Loucy (cell line): ENCODE data around the gene CAMK1D.

Experiments
- EZH2phosphoT487 ChIP-seq: fragments of 200-600 bp; IDR thresholded peaks from 2 replicates; pipeline ENCODE4 v1.6.1; 2018; ENCODE audit warnings: antibody characterized with exemption, mild to moderate bottlenecking, moderate library complexity, borderline replicate concordance
- TF ChIP-seq, protein P1 (sequence below): fragments of 200-600 bp; sonication (generic); conservative IDR thresholded peaks from 2 replicates; pipeline ENCODE4 v1.5.1; 2014; ENCODE audit warnings: mild to moderate bottlenecking, antibody characterized with exemption, low read length

DNA sequence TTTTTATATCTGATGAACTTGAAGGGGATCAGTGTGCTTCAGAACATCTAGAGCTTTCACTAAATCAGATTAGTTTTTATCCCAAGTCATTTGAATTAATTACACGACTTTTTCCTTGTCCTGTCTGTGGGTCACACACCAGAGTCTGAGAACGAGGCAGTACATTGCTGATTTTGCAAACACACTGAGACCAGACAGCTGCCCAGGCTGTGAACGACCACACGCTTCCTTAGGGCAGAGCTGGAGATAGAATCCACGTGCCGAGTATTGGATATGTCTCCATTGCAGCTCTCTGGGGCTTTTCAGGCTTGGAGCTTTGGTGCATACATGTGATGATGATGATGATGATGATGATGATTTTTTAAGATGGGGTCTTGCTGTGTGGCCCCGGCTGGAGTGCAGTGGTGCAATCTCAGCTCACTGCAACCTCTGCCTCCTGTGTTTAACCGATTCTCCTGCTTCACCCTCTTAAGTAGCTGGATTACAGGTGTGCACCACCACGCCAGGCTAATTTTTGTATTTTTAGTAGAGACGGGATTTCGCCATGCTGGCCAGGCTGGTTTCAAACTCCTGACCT, 81.1 kb downstream of the CAMK1D start:
- TF ChIP-seq, protein P1, sequence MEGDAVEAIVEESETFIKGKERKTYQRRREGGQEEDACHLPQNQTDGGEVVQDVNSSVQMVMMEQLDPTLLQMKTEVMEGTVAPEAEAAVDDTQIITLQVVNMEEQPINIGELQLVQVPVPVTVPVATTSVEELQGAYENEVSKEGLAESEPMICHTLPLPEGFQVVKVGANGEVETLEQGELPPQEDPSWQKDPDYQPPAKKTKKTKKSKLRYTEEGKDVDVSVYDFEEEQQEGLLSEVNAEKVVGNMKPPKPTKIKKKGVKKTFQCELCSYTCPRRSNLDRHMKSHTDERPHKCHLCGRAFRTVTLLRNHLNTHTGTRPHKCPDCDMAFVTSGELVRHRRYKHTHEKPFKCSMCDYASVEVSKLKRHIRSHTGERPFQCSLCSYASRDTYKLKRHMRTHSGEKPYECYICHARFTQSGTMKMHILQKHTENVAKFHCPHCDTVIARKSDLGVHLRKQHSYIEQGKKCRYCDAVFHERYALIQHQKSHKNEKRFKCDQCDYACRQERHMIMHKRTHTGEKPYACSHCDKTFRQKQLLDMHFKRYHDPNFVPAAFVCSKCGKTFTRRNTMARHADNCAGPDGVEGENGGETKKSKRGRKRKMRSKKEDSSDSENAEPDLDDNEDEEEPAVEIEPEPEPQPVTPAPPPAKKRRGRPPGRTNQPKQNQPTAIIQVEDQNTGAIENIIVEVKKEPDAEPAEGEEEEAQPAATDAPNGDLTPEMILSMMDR, result no peak
- no peak for TF ChIP-seq EZH2phosphoT487
